HepG2 (cell line): Measurements from ENCODE around the gene BCAN. TPM values are rescaled to one million over a fixed set of nuclear protein-coding genes. Genes with fewer than 3 reads are reported as not detected.
A peak's percentile ranks its signal among the peaks of the same experiment; 100 is the strongest.

Experiments
- CBFB ChIP-seq: sonication (generic); formaldehyde crosslinking; IDR thresholded peaks from 2 replicates; pipeline ENCODE4 v1.4.0; 2020; ENCODE audit warnings: missing genetic modification reagents
- CBX2 ChIP-seq, 2 experiments: fragments of 200-600 bp in 1 of 2; sonication (generic); formaldehyde crosslinking in 1 of 2; IDR thresholded peaks; 2 replicates each; pipeline versions ENCODE4 v1.7.0 to v1.8.1; 2018 to 2022; ENCODE audit warnings: low read depth in 2 of 2, low read length in 1 of 2, mild to moderate bottlenecking in 1 of 2, missing genetic modification reagents in 1 of 2
- HOXA9 ChIP-seq: sonication (generic); formaldehyde crosslinking; IDR thresholded peaks from 2 replicates; pipeline ENCODE4 v1.8.1; 2022; ENCODE audit warnings: missing genetic modification reagents, mild to moderate bottlenecking, moderate library complexity, borderline replicate concordance
- MXD4 ChIP-seq: IDR thresholded peaks from 2 replicates; pipeline ENCODE4 v1.6.1; 2016; ENCODE audit warnings: mild to moderate bottlenecking, missing biosample characterization, missing genetic modification reagents
- NFE2L1 ChIP-seq: sonication (generic); formaldehyde crosslinking; IDR thresholded peaks from 2 replicates; pipeline ENCODE4 v1.4.0; 2020; ENCODE audit warnings: missing genetic modification reagents, mild to moderate bottlenecking, borderline replicate concordance
- SOX13 ChIP-seq, 3 experiments: fragments of 450-650 bp in 1 of 3; sonication (generic) in 1 of 3; formaldehyde crosslinking in 1 of 3; IDR thresholded peaks in 2 of 3; conservative IDR thresholded peaks in 1 of 3; 2 replicates each; pipeline versions ENCODE4 v1.5.0 to v1.6.1; 2016 to 2020; ENCODE audit warnings: antibody characterized with exemption in 1 of 3, mild to moderate bottlenecking in 1 of 3, missing compliant biosample characterization in 1 of 3, missing genetic modification reagents in 1 of 3, moderate library complexity in 1 of 3
- TBL1XR1 ChIP-seq: fragments of 150-350 bp; IDR thresholded peaks from 2 replicates; pipeline ENCODE4 v1.6.1; 2014; ENCODE audit warnings: borderline replicate concordance, low read length; ENCODE audit not compliant: partially characterized antibody
- ZNF441 ChIP-seq: sonication (generic); formaldehyde crosslinking; IDR thresholded peaks from 2 replicates; pipeline ENCODE4 v1.7.0; 2021; ENCODE audit warnings: missing genetic modification reagents, borderline replicate concordance
- polyA plus RNA-seq, 8 experiments: library from polyadenylated mRNA; depleted of rRNA in 3 of 8; stranded (reverse) in 7 of 8; unstranded in 1 of 8; fragments of >200 nt; fragmentation: Illumina TruSeq in 4 of 8; extraction: Trizol in 4 of 8; gene quantifications; 2 replicates each; pipeline versions ENCODE4 v1.2.1 to v1.2.3, GENCODE V29; 2011 to 2016; ENCODE audit warnings: low read depth in 4 of 8, missing spikeins in 1 of 8, mixed read lengths in 1 of 8; ENCODE audit not compliant: insufficient read depth in 1 of 8
- total RNA-seq, 5 experiments: library from RNA; depleted of rRNA; stranded (reverse); fragments of >200 nt; fragmentation: Illumina TruSeq; extraction: Trizol; gene quantifications; 2 replicates each; pipeline ENCODE4 v1.2.3, GENCODE V29; 2016; ENCODE audit warnings: low read depth in 1 of 5
- TF ChIP-seq, protein P1 (sequence below): sonication (generic); formaldehyde crosslinking; IDR thresholded peaks from 2 replicates; pipeline ENCODE4 v1.4.0; 2020; ENCODE audit warnings: missing genetic modification reagents, borderline replicate concordance
- TF ChIP-seq, protein P2 (sequence below), 2 experiments: sonication (generic) in 1 of 2; formaldehyde crosslinking in 1 of 2; IDR thresholded peaks; 2 replicates each; pipeline versions ENCODE4 v1.4.0 to v1.6.1; 2018 to 2020; ENCODE audit warnings: missing genetic modification reagents in 2 of 2, borderline replicate concordance in 1 of 2, low read depth in 1 of 2, mild to moderate bottlenecking in 1 of 2, missing biosample characterization in 1 of 2
- TF ChIP-seq, protein P3 (sequence below): IDR thresholded peaks from 2 replicates; pipeline ENCODE4 v1.6.1; 2012; ENCODE audit warnings: low read depth, low read length, improper control_type of control experiment

The BCAN gene
- total and polyA plus RNA-seq, 2 of the 13 experiments (the other 11 are each of a cell fraction or from before 2014, with no cell fraction given): not detected

DNA sequence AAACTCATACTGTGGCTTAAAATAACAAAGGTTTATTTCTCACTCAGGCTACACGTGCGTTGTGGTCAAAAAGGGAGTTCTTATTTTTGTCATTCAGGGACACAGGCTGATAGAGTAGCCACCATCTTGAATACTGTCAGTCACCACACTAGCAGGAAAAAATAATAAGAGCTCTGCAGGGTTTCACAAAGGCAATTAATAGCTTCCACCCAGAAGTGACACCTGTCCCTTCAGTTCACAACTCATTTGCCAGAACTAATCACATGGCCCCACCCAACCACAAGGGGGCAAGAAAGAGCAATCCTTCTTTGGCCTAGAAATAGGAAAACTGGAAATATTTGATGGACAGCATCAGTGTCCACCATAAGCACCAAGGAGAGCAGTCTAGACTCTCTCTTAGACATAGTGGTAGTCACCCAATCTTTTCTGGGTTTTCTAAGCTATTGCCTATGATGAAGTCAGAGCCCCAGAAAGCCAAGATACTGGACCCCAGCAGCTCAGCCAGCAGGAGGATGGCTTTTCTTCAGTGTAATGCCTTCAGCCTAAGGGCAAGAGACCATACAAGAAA is 14.5 kb upstream of the BCAN start (continued):
- no peak for TF ChIP-seq NFE2L1 (CRISPR knock-in tag)
- no peak for TF ChIP-seq SOX13 (IDR thresholded peaks at IDR 0.05)
- no peak for TF ChIP-seq SOX13 (CRISPR knock-in tag; conservative IDR thresholded peaks at IDR 0.05 in 1 of 2, IDR thresholded peaks at IDR 0.05 in 1 of 2)
- TF ChIP-seq MXD4 (CRISPR knock-in tag): no peak
- TF ChIP-seq, protein P1, sequence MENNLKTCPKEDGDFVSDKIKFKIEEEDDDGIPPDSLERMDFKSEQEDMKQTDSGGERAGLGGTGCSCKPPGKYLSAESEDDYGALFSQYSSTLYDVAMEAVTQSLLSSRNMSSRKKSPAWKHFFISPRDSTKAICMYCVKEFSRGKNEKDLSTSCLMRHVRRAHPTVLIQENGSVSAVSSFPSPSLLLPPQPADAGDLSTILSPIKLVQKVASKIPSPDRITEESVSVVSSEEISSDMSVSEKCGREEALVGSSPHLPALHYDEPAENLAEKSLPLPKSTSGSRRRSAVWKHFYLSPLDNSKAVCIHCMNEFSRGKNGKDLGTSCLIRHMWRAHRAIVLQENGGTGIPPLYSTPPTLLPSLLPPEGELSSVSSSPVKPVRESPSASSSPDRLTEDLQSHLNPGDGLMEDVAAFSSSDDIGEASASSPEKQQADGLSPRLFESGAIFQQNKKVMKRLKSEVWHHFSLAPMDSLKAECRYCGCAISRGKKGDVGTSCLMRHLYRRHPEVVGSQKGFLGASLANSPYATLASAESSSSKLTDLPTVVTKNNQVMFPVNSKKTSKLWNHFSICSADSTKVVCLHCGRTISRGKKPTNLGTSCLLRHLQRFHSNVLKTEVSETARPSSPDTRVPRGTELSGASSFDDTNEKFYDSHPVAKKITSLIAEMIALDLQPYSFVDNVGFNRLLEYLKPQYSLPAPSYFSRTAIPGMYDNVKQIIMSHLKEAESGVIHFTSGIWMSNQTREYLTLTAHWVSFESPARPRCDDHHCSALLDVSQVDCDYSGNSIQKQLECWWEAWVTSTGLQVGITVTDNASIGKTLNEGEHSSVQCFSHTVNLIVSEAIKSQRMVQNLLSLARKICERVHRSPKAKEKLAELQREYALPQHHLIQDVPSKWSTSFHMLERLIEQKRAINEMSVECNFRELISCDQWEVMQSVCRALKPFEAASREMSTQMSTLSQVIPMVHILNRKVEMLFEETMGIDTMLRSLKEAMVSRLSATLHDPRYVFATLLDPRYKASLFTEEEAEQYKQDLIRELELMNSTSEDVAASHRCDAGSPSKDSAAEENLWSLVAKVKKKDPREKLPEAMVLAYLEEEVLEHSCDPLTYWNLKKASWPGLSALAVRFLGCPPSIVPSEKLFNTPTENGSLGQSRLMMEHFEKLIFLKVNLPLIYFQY (CRISPR knock-in tag): no peak
- no peak for TF ChIP-seq CBFB
- TF ChIP-seq TBL1XR1: no peak
- no peak for TF ChIP-seq HOXA9 (CRISPR knock-in tag)
- TF ChIP-seq CBX2 (IDR thresholded peaks at IDR 0.05; ENCODE audit: low read depth, low read length): no peak
- TF ChIP-seq CBX2 (CRISPR knock-in tag; IDR thresholded peaks at IDR 0.05; ENCODE audit: low read depth): no peak
- TF ChIP-seq ZNF441 (CRISPR knock-in tag): no peak
- TF ChIP-seq, protein P2, sequence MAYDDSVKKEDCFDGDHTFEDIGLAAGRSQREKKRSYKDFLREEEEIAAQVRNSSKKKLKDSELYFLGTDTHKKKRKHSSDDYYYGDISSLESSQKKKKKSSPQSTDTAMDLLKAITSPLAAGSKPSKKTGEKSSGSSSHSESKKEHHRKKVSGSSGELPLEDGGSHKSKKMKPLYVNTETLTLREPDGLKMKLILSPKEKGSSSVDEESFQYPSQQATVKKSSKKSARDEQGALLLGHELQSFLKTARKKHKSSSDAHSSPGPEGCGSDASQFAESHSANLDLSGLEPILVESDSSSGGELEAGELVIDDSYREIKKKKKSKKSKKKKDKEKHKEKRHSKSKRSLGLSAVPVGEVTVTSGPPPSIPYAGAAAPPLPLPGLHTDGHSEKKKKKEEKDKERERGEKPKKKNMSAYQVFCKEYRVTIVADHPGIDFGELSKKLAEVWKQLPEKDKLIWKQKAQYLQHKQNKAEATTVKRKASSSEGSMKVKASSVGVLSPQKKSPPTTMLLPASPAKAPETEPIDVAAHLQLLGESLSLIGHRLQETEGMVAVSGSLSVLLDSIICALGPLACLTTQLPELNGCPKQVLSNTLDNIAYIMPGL (CRISPR knock-in tag; IDR thresholded peaks at IDR 0.05; ENCODE audit: borderline replicate concordance in 1 of 2, low read depth in 1 of 2): peak in 1 of 2 experiments; percentile 27; a peak in 1 of 4 replicates
- TF ChIP-seq, protein P3, sequence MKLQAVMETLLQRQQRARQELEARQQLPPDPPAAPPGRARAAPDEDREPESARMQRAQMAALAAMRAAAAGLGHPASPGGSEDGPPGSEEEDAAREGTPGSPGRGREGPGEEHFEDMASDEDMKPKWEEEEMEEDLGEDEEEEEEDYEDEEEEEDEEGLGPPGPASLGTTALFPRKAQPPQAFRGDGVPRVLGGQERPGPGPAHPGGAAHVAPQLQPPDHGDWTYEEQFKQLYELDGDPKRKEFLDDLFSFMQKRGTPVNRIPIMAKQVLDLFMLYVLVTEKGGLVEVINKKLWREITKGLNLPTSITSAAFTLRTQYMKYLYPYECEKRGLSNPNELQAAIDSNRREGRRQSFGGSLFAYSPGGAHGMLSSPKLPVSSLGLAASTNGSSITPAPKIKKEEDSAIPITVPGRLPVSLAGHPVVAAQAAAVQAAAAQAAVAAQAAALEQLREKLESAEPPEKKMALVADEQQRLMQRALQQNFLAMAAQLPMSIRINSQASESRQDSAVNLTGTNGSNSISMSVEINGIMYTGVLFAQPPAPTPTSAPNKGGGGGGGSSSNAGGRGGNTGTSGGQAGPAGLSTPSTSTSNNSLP: 0 out of 2 replicates have a peak, but pooled peaks have one; percentile 14
